ENCODE measurements around the gene SV2A. TPM values are rescaled to one million over a fixed set of nuclear protein-coding genes. Genes with fewer than 3 reads are reported as not detected.
"Not testable (repeated sequence)": the region's sequence is repeated elsewhere in the genome, so short reads cannot be mapped to it uniquely, and the experiment has no call there.

The SV2A gene, protein sequence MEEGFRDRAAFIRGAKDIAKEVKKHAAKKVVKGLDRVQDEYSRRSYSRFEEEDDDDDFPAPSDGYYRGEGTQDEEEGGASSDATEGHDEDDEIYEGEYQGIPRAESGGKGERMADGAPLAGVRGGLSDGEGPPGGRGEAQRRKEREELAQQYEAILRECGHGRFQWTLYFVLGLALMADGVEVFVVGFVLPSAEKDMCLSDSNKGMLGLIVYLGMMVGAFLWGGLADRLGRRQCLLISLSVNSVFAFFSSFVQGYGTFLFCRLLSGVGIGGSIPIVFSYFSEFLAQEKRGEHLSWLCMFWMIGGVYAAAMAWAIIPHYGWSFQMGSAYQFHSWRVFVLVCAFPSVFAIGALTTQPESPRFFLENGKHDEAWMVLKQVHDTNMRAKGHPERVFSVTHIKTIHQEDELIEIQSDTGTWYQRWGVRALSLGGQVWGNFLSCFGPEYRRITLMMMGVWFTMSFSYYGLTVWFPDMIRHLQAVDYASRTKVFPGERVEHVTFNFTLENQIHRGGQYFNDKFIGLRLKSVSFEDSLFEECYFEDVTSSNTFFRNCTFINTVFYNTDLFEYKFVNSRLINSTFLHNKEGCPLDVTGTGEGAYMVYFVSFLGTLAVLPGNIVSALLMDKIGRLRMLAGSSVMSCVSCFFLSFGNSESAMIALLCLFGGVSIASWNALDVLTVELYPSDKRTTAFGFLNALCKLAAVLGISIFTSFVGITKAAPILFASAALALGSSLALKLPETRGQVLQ
- 17.4 and 20.0 TPM in 2 replicates for total RNA-seq (2014; rRNA removed; shearing (Covaris generic))

DNA sequence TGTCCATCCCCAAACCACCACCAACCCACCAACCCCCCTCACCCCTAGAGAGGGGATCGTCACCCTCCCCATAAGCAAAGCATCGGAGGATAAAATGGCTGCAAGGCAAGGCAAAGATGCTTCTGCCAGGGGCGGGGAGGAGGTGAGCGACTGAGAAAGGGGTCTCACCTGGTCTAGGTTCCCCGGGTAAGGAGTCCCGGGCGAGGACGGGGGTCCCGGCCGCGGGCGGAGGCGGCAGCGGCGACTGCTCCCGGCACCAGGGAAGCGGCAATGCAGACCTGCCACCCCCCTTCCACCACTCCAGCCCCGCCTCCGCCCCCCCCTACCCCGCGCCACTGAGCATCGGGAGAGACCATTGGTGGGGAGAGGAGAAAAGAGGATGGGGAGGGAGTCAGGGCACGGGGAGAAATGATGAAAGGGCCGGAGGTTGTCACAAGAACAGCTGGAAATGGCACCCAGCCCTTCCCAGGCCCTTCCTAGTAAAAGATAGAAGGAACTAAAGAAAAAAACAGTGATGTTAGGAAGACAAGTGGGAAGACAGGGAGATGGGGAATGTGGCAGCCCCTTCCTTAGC, at the start of gene SV2A:
Gene SV2A (minus strand): TSS at position 274 of the 574 bp plus-strand sequence. CDS start 4,004 bp downstream, outside the sequence.
- DNase-seq: peak; percentile 70 to 76
- no peak within 1 kb of the TSS for H3K27ac ChIP-seq
- no peaks in the 10 kb centered on the region for H3K27me3 ChIP-seq

DNA sequence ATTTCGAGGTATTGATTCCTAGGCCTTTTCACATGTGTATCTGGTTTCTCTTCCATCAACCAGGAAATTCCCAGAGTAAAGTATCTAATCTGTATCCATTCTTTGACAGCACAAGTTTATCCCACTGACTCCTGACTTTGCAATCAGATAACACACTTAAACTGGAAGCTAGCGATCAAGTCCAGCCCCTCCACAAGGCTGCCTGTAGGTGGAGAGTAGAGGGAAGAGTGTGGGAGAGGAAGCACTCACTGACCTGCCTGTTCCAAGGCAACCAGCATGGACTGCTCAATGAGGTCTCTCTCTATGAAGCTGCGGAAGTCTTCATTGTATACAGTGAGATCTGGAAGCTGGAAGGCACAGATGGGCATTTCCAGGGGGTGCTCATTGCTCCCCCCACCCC, 49.4 kb upstream of the SV2A start:
- peaks cover 28% of the 10 kb centered on the region for H3K36me3 ChIP-seq
- no peaks in the 10 kb centered on the region for H3K9me3 ChIP-seq (replicated peaks)
- no peak overlapping the region for H3K4me3 ChIP-seq
- no peaks in the 10 kb centered on the region for H3K27me3 ChIP-seq
- no peak for DNase-seq
- H3K27ac ChIP-seq: no peak overlapping the region
- no peaks in the 10 kb centered on the region for H3K4me1 ChIP-seq

More for the DNA sequence above, at the start of gene SV2A:
- H3K36me3 ChIP-seq: peaks cover 3% of the 10 kb centered on the region
- peaks cover 12% of the 10 kb centered on the region for H3K4me1 ChIP-seq
- H3K9me3 ChIP-seq (replicated peaks): no peaks in the 10 kb centered on the region
- peak within 1 kb of the TSS; percentile 83 for H3K4me3 ChIP-seq

DNA sequence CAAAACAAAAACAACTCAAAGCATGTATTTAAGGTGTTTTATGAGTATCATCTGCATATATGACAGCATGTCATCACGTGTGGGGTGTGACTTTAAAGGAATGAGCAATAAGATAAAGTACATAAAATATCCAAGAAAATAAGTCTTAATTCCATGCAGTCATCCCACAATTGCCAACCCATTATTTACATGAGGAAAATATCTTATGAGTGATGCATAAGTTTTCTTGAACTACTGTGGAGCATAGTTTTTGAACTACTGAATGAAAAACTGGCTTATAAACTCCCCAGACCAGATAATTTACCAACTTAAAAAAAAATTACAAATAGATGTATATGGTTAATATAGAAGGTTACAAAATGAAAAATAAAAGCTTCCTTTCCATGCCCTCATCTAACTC, 48.8 kb upstream of the SV2A start:
- Histone ChIP-seq H3K27ac (no peak overlapping the region), H3K27me3 (no peaks in the 10 kb centered on the region), H3K4me3 (no peak overlapping the region), H3K4me1 (no peaks in the 10 kb centered on the region), H3K36me3 (peaks cover 32% of the 10 kb centered on the region), H3K9me3 (replicated peaks) (no peaks in the 10 kb centered on the region)
- no peak for DNase-seq

DNA sequence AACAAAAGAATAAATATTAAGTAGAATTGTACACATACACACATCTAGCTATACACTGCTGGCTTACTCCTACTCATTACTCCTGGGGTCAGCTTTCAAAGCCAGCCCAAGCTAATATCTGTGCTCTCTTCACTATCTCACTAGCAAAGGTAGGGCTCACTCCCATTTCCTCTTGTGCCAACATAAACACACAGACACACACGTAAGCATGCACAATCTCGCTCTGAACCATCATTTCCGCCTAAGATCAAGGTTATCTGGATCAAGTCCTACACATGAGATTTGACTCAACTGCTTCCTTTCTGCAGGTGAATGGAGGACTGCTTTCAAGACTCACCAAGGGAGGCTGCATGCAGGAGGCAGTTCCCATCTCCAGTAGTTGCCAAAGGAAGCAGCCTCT, 47.8 kb upstream of the SV2A start:
- no peaks in the 10 kb centered on the region for H3K4me1 ChIP-seq
- no peak for DNase-seq
- no peaks in the 10 kb centered on the region for H3K27me3 ChIP-seq
- no peaks in the 10 kb centered on the region for H3K9me3 ChIP-seq (replicated peaks)
- no peak overlapping the region for H3K27ac ChIP-seq
- H3K4me3 ChIP-seq: no peak overlapping the region
- H3K36me3 ChIP-seq: peaks cover 30% of the 10 kb centered on the region

DNA sequence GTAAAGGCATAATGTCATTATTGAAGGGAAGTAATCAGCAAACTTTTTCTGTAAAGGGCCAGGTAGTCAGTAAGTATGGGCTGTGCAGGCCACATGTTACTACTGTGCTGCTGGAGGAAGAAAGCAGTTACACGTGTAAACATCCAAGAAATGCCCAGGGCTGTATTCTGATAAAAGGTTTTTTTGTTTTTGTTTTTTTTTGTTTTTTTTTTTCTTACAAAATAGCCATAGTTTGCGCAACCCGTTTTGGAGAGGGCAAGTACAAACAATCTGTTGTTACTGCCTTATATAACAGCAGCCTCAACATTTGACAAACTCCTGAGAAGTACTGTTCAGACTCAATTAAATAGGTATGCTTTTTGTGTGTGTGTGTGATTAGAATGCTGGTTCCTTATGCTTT, 45.7 kb upstream of the SV2A start:
- no peaks in the 10 kb centered on the region for H3K9me3 ChIP-seq (replicated peaks)
- no peak overlapping the region for H3K4me3 ChIP-seq
- DNase-seq: no peak
- no peak overlapping the region for H3K27ac ChIP-seq
- no peaks in the 10 kb centered on the region for H3K4me1 ChIP-seq
- H3K27me3 ChIP-seq: no peaks in the 10 kb centered on the region
- peaks cover 37% of the 10 kb centered on the region for H3K36me3 ChIP-seq

DNA sequence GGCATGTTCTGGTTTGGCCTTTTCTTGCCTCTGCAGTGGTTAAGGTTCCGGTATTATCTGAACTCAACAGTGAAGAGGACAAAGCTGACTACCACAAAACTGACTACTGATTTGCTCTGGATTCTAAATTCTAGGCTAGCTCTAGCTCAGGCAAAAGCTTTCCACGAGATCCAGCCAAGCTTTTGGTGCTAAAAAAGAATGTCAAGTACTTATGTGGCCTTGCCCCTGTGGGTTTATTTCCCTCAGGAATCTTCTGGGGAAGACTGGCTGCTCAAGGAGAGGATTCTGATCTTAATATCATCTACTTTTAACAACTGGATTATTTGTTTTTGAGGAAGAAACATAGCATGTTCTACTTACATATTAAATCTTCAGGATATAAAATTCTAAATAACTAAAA, 45.1 kb upstream of the SV2A start:
- Histone ChIP-seq H3K36me3 (peaks cover 40% of the 10 kb centered on the region), H3K27me3 (no peaks in the 10 kb centered on the region), H3K4me3 (no peak overlapping the region), H3K4me1 (no peaks in the 10 kb centered on the region), H3K9me3 (replicated peaks) (no peaks in the 10 kb centered on the region), H3K27ac (no peak overlapping the region)
- no peak for DNase-seq

DNA sequence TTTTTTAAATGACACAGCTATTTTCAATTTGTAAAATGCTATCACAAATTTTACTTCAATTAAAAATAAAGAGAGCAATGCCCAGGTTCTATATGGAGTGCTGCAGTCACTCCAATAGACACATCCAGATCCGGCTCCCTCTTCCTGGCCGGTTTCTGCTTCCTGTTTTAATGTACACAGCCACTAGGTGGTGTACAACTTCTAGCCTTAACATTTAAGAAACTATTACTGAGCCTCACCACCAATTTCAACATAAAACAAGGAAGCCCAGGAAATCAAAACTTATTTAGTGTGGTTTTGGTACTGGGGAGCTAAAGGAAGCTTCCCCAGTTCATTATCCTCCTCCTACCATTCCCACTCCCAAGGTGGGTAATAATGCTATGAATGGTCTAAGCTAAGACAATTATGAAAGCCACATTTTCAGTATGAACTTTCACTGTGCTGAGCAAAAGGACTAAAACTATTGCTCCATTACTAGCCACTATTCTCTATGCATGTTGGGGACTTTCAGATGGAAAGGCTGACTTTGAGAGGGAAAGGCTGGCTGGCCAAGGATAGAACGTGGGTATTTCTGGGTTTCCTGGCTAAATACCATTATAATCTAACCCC, 44.5 kb upstream of the SV2A start:
- Histone ChIP-seq H3K27me3 (no peaks in the 10 kb centered on the region), H3K27ac (no peak overlapping the region), H3K36me3 (peaks cover 45% of the 10 kb centered on the region), H3K9me3 (replicated peaks) (no peaks in the 10 kb centered on the region), H3K4me1 (no peaks in the 10 kb centered on the region), H3K4me3 (no peak overlapping the region)
- peak; percentile 39 to 71 for DNase-seq

DNA sequence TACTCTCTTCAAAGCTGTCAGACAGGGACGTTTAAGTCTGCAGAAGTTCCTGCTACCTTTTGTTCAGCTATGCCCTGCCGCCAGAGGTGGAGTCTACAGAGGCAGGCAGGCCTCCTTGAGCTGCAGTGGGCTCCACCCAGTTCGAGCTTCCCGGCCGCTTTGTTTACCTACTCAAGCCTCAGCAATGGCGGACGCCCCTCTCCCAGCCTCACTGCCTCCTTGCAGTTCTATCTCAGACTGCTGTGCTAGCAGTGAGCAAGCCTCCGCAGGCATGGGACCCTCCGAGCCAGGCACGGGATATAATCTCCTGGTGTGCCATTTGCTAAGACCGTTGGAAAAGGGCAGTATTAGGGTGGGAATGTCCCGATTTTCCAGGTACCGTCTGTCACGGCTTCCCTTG, 39.9 kb upstream of the SV2A start:
- DNase-seq; H3K4me1 ChIP-seq; H3K4me3 ChIP-seq; H3K27ac ChIP-seq; H3K9me3 ChIP-seq (replicated peaks); H3K27me3 ChIP-seq: not testable (repeated sequence)
- peaks cover 23% of the 10 kb centered on the region for H3K36me3 ChIP-seq

DNA sequence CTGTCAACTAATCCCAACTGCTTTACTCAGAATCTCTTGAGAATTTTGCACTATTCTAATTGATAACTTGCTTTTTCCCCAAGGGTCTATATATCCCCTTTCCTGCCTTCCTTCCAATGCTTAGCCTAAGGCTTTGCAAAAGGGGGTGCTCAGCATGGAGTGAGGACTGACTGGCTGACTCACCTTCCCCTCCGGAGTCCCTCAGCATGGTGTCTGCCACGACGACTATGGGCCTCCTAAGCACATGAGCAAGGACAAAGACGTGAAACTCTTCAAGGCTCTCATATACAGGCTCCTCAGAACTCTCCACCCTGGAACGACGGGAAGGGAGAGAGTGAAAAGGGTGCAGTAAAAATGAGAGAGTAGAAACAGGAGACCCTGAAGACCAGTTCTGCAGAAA, 32.3 kb upstream of the SV2A start:
- Histone ChIP-seq H3K36me3 (peaks cover 3% of the 10 kb centered on the region; the same call in 1 of the 2 replicates), H3K27ac (no peak overlapping the region), H3K4me3 (no peak overlapping the region), H3K27me3 (no peaks in the 10 kb centered on the region), H3K9me3 (replicated peaks) (no peaks in the 10 kb centered on the region), H3K4me1 (no peaks in the 10 kb centered on the region)
- no peak for DNase-seq

DNA sequence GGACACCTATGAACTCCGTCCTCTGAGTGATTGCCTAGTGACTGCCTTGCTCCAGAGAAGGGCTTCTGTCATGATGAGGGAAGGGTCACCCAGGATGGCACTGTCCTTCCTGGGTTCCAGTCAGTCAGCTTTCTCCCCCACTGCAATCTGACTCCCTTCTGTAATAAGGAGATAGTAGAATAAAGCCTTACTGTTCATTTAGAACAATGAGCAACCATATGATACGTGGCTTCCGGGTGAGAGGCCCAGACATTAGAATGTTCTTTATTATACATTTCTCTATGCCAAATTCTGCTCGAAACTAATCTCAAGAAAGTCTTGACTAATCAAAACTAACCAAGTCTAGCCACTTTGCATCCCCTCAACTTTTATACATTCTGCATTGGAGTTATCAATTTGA, 27.6 kb upstream of the SV2A start:
- no peaks in the 10 kb centered on the region for H3K9me3 ChIP-seq (replicated peaks)
- no peak overlapping the region for H3K27ac ChIP-seq
- no peak overlapping the region for H3K4me3 ChIP-seq
- H3K4me1 ChIP-seq: no peaks in the 10 kb centered on the region
- no peaks in the 10 kb centered on the region for H3K27me3 ChIP-seq
- DNase-seq: no peak
- peaks cover 3% of the 10 kb centered on the region; the same call in 1 of the 2 replicates for H3K36me3 ChIP-seq

DNA sequence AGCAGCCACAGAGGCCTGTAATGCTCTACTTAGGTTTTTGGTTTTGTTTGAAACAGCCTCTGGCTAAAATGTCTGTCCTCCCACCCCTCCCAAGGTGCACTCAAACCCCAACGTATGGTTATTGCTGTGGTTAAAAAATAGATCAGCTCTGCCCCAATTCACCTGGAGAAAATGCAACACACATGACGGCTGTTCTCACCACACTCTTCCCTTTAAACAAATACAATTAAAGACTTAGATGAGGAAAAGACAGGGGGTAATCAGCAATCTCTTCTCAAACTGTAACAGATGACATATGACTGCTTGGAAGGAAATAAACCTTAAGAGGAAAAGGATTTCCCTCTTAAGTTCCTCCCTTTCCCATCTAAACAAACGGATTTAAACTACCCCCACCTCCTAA, 25.2 kb upstream of the SV2A start:
- DNase-seq: no peak
- Histone ChIP-seq H3K4me1 (peaks cover 8% of the 10 kb centered on the region), H3K27ac (no peak overlapping the region), H3K36me3 (0 out of 2 replicates have a peak, but pooled peaks cover 3% of the 10 kb centered on the region), H3K27me3 (no peaks in the 10 kb centered on the region), H3K9me3 (replicated peaks) (no peaks in the 10 kb centered on the region), H3K4me3 (no peak overlapping the region)

DNA sequence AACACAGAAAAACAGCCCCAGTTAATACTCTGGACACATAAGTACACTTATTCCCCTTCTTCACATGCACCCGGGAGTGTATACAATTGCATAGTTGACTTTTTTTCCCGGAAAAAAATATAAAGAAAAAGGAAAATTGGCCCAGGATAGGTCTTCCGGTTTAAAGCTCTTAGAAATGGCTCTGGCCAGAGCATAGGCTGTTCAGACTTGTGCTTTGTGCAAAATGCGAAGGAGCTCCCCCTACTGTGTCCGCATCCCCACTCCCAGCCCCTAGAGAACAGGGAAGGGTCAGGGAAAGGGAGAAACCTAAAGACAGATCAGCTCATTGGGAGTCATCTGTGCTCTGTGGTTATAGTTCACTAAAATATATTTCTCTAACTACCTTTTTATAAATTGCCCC, 24.6 kb upstream of the SV2A start:
- no peak overlapping the region for H3K27ac ChIP-seq
- no peak for DNase-seq
- H3K4me1 ChIP-seq: peaks cover 14% of the 10 kb centered on the region

DNA sequence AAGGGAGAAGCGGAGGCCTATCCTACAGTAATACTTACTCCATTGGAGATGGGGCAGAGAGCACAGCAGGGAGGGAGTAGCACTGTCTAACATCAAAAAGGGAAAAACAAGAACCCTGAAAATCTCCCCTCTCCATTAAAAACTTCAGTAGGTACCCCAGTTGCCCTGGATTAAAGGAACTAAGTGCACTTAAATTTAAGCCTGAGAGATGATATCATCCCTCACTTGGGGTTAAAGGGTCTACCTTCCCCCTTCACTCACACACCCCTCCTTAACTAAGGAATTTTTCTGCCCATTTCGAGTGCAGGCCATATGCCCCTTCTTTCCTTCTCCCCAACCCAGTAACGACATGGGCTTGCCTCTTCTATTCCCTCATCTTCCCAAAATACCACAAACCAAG, 22.8 kb upstream of the SV2A start:
- H3K4me3 ChIP-seq: no peak overlapping the region
- no peak overlapping the region for H3K27ac ChIP-seq
- H3K36me3 ChIP-seq: no peaks in the 10 kb centered on the region
- H3K9me3 ChIP-seq (replicated peaks): no peaks in the 10 kb centered on the region
- H3K4me1 ChIP-seq: peaks cover 20% of the 10 kb centered on the region
- no peak for DNase-seq
- H3K27me3 ChIP-seq: no peaks in the 10 kb centered on the region

More for the DNA sequence above, 24.6 kb upstream of the SV2A start:
- H3K9me3 ChIP-seq (replicated peaks): no peaks in the 10 kb centered on the region
- no peaks in the 10 kb centered on the region for H3K36me3 ChIP-seq
- H3K4me3 ChIP-seq: no peak overlapping the region
- no peaks in the 10 kb centered on the region for H3K27me3 ChIP-seq

DNA sequence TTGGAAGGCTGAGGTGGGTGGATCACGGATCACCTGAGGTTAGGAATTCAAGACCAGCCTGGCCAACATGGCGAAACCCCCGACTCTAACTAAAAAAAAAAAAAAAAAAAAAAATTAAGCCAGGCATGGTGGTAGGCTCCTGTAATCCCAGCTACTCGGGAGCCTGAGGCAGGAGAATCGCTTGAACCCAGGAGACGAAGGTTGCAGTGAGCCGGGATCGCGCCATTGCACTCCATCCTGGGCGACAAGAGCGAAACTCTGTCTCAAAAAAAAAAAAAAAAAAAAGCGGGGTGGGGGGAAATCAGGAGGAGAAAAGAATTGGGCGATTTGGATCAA, 21.0 kb upstream of the SV2A start:
- H3K27ac ChIP-seq; H3K27me3 ChIP-seq; H3K36me3 ChIP-seq; DNase-seq; H3K9me3 ChIP-seq (replicated peaks): not testable (repeated sequence)
- peaks cover 20% of the 10 kb centered on the region for H3K4me1 ChIP-seq
- H3K4me3 ChIP-seq: peak overlapping the region; percentile 29

DNA sequence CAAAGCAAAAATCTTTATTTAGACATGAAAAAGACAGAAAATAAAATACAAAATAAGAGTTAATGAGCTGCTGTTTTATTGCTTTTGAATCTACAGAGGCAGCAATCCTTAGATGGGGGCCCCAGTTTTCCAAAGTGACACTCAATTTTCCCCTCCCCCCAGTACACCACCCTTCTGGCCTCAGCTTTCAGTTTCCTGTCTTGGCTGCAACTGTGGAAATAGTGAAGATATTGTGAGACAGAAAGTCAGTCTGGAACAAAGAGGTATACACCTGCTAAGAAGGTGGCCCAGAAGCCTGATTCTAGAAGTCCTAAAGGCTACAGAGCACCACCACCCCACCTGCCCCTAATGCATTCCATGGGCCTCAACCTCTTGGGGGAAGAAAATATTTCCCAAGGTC, 20.1 kb upstream of the SV2A start:
- no peaks in the 10 kb centered on the region for H3K27me3 ChIP-seq
- DNase-seq: no peak
- H3K9me3 ChIP-seq (replicated peaks): no peaks in the 10 kb centered on the region
- H3K4me3 ChIP-seq: no peak overlapping the region
- no peak overlapping the region for H3K27ac ChIP-seq
- peaks cover 20% of the 10 kb centered on the region for H3K4me1 ChIP-seq
- H3K36me3 ChIP-seq: no peaks in the 10 kb centered on the region
